GM19463 (cell line): Measurements from ENCODE around the gene ATF3.
"Not testable (repeated sequence)": the region's sequence is repeated elsewhere in the genome, so short reads cannot be mapped to it uniquely, and the experiment has no call there.

Experiments used
- ATAC-seq: cut with Tn5 transposase; IDR thresholded peaks from one replicate; pipeline ENCODE4 v1.9.1; 2021; ENCODE audit warnings: mild to moderate bottlenecking, moderate library complexity; ENCODE audit not compliant: unreplicated experiment

Gene ATF3

DNA sequence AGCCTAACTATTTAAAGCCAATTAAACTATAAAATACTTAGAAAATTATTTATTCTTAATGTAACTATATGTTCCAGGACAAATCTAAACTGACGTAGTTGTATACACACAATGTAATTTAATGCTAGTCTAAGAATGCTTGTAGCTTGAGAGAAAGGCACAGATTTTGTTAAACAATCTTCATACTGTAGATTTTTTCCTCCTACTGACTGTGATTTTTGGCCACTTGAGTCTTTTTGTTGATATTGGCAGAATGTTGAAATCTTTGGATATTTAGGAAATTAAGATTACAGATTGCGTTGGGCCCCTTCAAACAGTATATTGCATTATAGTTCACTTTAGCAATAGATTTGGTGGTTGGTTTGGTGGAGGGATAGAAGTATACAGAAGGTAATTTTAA, 40.5 kb downstream of the ATF3 start:
- no peak for ATAC-seq

DNA sequence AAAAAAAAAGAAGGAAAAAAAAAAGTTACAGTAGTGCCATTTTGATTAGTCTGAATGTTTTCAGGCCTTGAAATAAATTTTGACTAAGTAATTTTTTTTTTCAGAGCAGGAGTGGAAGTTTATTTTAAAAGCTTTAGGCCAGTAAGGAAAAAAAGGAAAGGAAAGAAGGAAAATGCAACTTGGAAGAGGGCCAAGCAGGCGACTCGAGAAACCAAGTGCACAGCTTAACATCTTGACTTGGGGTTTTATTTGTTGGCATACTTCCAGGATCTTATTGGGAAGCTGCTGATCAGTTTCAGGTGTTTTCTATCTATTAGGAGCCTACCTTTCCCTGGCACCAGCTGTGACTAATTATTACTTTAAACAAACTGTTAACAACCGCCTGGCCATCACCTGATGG, 41.7 kb downstream of the ATF3 start:
- no peak for ATAC-seq

DNA sequence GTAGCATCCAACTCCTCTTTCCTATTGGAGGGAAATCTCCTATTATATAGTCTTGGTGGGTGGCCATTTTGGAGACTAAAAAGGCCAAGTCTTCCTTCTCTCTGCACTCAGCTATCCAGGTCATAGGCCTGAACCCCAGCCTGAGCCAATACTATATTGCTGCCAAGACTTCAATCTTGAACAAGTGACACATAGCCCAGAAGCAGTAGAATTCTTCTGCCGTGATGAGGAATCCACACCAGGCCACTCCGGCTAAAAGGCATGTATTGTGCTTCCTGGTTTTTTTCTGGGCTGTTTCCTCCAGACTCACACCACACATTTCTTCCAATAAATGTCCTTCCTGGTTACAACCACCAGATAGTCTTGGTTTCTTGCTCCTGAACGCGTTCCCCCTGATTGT, 43.0 kb downstream of the ATF3 start:
- ATAC-seq = no peak

DNA sequence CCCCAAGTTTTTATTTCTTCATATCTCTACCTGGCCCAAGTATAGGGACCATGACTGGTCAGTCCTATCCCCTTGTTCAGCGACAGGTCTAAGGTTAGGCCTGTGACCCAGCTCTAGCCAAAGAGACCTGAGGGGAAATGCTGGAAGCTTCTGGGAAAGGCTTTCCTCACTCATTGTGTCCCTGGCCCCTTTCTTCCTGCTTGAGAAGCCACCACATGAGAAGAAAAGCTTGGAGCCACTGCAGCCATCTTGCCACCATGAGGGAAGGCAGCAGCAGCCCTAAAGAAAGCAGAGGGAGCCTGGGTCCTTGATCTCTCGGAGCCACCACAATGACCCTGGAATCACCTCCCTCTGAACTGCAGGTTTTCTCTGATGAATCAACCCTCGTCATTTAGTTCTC, 43.4 kb downstream of the ATF3 start:
- ATAC-seq = no peak

DNA sequence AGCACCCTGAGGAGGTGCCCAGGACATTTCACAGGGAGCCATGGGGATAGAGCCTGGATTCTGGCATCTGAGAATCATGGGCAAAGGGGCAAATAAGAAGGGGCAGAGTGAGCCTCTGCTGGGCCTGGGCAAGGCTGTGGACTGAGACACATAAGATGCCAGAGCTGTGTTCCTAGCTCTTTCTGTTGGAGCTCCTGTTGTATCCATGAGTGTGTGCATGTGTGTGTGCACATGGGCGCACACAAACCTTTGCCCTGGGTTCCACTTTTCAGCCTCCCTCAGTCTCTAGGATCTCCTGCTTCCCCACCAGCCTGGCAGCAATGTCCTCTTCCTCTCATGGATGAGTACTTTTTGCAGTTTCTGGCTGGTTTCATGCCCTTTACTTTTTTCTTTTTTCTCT, 44.0 kb downstream of the ATF3 start:
- ATAC-seq = no peak

DNA sequence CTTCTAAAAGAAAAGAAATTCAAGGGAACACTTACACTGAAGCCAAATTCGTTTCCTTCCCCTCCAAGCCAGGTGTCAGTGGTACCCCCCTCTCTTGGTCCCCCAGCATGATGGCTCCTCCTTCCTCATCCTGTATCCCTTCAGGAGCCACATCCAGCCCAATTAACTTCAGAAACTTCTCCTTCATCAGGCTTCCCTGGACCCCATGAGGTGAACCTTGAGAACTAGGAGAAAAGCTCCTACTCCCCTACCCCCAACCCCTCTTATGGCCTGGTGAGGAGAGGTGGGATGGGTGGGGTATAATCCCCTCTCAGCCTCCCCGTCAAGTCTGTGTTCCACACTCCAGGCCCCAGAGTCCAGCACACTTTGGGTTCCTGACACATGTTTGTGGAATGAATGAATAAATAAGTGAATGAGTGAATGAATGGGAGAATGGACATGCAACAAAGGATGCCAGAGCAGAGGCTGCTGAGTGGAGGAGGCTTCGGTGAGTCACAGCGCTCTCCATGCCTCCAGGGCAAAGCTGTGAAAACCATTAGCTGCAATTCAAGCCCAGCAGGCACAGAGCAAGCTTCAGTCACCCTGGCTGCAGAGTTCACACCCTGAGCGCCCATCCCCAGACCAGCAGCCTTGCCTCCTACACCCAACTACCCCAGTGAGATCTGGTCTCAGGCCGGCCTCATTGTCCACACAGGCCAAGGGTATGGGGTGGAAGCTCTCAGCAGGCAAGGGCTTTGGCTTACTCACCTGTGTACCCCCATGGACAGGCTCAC, 47.3 kb downstream of the ATF3 start:
- no peak for ATAC-seq

DNA sequence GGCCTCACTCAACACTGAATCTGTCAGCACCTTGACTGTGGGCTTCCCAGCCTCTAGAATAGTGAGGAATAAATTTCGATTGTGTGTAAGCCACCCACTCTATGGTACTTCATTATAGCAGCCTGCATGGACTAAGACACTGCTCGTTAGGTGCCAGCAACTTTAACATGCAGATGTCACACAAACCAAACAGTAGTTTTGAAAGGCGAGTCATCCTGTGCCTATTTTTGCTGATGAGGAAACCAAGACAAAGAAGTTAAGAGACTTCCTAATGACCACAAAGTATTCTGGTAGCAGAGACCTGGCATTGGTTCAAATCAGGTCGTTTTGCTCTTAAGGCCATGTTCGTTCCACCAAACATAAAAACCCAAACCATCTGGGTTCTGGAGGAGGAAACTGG, 48.2 kb downstream of the ATF3 start:
- ATAC-seq = no peak

DNA sequence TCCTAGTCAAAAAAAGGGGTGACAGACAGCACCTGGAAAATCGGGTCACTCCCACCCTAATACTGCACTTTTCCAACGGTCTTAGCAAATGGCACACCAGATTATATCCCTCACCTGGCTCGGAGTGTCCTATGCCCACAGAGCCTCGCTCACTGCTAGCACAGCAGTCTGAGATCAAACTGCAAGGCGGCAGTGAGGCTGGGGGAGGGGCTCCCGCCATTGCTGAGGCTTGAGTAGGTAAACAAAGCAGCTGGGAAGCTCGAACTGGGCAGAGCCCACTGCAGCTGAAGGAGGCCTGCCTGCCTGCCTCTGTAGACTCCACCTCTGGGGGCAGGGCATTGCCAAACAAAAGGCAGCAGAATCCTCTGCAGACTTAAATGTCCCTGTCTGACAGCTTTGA, 49.7 kb downstream of the ATF3 start:
- not testable (repeated sequence) for ATAC-seq

DNA sequence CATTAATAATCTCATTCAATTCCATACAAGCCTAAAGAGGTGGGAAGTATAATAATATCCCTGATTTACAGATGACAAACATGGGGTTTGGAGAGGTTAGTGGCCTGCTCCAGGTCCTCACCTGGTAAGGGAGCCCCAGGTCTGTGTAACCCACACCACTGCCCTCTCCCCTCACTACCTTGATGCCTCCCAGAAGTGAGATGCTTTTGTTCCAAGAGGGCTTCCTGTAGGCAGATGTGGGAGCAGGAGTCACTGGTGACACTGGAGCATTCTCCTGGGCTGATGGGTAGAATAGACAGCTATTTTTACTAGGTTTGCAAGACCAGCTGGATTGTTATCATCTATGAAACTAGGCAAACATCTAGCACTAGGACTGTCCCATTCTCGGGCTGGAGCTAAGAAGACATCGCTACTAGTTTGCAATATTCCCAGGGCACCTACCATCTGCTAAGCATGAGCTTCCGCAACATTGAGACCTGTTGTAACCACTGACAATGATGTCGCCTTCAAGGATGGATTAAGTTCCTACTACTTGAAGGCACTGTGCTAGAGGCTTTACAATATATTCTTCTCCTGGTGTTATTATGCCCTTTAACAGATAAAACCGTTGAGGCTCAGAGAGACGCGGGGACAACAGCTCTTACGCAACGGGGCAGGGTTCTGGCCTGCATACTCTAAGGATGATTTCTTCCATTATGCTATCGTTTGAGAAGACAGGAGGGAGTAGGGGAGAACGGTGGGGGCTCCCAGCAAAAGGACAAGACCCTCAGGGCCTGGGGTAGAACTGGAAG, 56.0 kb downstream of the ATF3 start:
- no peak for ATAC-seq

DNA sequence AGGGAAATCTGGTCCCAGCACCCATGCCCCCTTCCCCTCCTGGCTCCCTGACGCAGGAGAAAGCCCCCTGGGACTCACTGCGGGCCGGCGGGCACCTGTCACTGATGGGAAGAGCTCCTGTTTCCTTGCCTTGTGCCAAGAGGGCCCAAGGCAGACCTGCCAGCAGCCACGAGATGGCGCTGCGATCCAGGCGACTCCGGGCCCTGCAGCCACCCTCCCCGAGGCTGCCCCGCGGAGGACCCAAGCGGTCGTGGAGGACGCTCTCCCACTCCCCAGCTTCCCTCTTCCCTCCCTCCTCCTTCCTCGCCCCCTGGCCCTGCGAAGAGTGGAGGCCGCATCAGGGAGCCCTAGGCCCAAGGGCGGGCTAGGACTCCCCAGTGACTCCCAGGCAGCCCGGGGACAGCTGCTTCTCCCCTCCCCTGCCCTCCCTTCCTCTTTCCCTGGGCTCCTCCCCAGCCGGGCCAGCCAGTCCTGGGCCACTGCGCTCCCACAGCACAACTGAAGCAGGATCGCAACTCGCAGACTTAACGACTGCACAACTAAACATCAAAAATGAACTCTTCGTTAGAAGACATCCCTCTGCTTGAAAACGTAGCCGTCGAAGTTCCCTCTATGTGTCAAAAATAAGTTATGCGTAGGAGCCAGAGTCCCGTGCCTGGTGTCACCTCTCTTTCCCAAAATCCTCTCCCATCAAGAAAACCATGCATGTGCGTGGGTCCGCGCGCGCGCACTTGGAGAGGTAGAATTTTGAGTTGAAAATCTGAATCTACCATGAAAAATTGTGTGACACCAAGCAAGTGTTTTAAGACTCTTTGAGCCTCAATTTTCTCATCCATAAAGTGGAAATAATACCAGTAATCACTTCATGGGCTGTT, 56.9 kb downstream of the ATF3 start:
- ATAC-seq = peak; percentile 88

DNA sequence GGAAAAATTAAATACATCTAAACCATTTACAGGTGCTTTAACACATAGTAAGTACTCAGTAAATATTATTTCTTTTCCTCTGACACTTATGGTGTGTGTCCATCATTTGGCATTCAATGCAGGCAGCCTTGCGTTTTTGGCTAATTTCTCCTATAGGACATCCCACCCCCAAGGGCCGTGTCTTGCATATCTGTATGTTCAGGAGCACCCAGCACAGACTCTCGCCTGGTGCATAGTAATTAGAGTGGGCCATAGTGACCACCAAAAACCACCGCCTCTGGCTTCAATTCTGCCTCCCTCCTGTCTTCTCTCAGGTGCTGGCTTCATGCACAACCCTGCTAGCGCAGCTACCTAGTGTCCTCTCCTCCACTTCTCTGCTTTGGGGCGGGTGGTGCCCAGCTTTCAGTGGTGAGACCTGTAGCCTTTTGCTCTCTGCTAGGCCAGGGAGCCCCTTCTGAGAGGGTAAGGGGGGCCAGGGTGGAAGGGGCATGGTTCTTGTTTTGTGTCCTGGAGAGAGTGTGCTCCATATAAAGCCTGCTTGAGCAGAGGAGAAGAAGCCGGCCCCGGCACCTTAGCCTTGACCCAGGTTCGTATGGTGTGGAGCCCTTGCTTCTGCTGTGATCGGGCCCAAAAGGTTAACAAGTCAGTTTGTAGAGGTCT, 57.7 kb downstream of the ATF3 start:
- ATAC-seq = no peak

DNA sequence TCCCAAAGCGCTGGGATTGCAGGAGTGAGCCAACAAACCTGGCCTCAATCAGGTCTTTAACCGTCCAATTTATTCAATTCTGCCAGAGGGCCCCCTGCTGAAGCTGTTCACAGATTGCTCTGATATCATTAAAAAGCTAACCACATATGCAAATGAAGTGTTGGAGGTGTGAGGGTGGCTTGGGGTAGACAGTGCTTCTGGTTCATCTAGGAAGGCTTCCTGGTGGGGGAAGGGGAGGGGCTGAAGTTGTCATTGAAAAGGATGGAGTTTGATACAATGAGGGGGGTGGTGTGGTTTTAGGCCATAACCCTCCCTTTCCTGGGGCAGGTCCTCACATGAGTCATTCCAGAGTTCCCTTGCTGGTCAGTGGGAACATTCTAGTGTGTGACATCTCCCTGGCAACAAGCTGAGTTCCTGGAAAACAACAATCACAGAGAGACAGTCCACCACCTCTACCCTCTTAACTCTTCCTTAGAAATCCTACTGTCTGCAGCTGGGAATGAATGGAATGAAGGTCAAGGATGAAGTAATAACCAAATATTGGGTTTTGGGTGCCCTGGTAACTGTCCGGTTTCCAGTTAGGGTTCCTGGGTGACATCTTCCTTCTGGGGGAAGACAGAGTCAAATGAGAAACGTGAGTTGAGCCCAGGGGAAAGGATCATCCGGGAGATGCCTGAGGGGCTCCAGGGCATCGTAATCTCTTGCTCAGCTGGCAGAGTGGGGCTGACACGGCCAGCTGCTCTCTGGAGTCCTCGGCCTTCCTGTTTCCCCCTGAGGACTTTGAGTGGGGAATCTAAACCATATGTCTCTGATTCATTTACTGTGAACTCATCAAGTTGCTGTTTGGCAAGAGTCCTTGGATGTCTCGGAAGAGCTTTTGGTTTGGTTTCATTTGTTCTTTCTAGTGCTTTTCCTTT, 58.9 kb downstream of the ATF3 start:
- peak; percentile 35 for ATAC-seq

DNA sequence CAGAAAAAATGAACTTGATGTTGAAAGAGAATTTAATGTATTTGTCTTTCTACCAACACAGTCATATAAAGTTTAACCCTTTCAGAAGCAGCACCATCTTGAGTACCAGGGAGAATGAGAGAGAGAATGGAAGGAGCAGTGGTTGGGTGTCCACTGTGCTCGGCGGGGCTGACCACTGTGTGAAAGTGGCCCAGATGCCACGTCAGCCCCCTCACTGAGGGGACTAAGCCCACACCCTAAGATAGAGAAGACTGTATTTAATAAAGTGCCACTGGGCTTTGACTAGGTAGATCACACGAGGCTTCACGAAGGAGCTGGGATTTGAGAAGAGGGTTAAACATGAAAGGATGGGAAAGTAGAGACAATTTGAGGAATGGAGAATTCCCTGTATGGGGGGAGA, 59.9 kb downstream of the ATF3 start:
- no peak for ATAC-seq

DNA sequence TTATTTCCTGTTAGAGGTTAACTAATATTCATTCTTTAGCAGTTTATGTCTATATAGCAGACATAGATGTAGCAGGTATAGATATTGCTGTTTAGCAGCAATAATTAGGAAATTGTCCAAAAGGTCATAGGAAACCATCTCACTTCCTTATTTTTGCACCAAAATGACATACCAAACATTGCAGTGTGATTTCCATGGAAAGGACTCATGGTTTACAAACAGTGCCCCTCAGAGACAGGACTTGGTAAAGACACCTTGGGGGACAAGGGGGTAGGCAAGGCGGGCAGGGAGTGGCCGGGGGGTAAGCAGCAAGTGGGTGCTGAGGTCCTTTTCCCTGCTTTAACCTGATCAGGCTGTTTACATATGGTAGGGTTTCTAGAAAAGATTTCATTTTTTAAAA, 60.5 kb downstream of the ATF3 start:
- ATAC-seq = no peak

DNA sequence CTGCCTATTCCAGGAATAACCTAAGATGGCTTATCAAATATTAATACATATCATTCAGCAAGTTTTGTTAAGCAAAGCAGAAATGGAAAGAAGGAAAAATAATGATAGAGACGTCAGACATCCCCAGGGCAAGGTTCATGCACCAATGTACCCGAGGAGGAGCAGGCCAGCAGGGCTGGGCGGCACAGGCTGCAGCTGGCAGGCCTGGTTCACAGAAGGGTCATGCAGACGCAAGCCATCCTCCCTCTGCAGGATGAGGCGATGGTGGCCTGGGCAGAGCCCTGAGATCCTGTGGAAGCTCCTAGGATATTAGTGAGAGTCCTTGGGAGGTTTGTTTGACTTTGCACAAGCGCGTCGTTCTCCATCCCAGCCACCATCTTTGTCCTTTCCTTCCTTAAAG, 61.0 kb downstream of the ATF3 start:
- ATAC-seq = no peak

DNA sequence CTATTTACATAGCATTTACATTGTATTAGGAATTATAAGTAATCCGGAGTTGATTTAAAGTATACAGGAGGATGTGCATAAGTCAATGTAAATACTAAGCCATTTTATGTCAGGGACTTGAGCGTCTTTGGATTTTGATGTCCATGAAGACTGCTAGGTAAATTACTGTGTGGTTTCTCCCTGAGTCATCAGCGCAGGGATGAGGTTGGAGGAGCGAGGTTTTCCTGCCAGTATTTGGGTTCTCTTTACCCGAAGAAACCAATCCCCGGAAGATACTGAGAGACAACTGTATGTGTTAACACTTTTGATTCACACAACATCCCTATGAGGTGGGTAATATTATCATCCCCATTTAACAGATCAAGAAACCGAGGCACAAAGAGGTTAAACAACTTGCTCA, 61.7 kb downstream of the ATF3 start:
- no peak for ATAC-seq
